MM.1S (cell line): ENCODE data around the gene TNIP1.

Source experiments
- CTCF ChIP-seq: fragments of 300-600 bp; sonication (generic); IDR thresholded peaks from 2 replicates; pipeline ENCODE4 v1.5.1; 2016; ENCODE audit warnings: antibody characterized with exemption, low read length, mixed read lengths
- EZH2 ChIP-seq: fragments of 300-600 bp; sonication (generic); optimal IDR thresholded peaks from 2 replicates; pipeline ENCODE3; 2017; ENCODE audit warnings: low read depth, mild to moderate bottlenecking, antibody characterized with exemption, low read length, mixed read lengths
- EZH2phosphoT487 ChIP-seq: fragments of 300-600 bp; sonication (generic); IDR thresholded peaks from 2 replicates; pipeline ENCODE4 v1.6.1; 2018; ENCODE audit warnings: antibody characterized with exemption, low read length

DNA sequence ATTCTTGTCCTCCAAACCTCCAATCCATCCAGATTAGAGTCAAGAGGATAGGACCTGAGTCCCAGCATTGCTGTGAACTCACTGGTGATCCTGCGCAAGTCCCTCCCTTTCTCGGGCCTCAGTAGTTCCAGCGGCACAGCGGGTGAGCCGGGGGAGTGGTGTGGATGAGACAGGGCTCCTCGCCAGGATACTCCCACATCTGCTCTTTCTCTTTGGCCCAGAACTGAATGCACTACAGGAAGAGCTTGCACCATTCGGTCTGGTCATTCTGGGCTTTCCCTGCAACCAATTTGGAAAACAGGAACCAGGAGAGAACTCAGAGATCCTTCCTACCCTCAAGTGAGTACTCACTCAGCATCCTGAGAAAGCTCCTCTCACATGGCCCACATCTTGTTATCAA, 54.2 kb downstream of the TNIP1 start:
- TF ChIP-seq CTCF (no peak), EZH2 (no peak), EZH2phosphoT487 (no peak)
